GM19463 (cell line): ENCODE results near the gene FAM98B.

Source experiments
- ATAC-seq: cut with Tn5 transposase; IDR thresholded peaks from one replicate; pipeline ENCODE4 v1.9.1; 2021; ENCODE audit warnings: mild to moderate bottlenecking, moderate library complexity; ENCODE audit not compliant: unreplicated experiment

FAM98B gene

GRCh38 chr15:38460543-38460942, 6.6 kb downstream of the FAM98B start:
- no peak for ATAC-seq

- ATAC-seq: peak; percentile 61
These were observed 7.3 kb downstream of the FAM98B start for GRCh38 chr15:38461066-38461833.

GRCh38 chr15:38463893-38464292, 10.0 kb downstream of the FAM98B start:
- ATAC-seq: no peak

- ATAC-seq: no peak
These were observed 10.7 kb downstream of the FAM98B start for GRCh38 chr15:38464675-38465074.

- no peak for ATAC-seq
These were observed 16.9 kb downstream of the FAM98B start for GRCh38 chr15:38470816-38471215.

- ATAC-seq: no peak
These were observed 18.0 kb downstream of the FAM98B start for GRCh38 chr15:38471974-38472373.

GRCh38 chr15:38474155-38474757, 20.3 kb downstream of the FAM98B start:
- peak; percentile 98 for ATAC-seq

GRCh38 chr15:38475361-38475760, 21.4 kb downstream of the FAM98B start:
- ATAC-seq: no peak

GRCh38 chr15:38476120-38476519, 22.2 kb downstream of the FAM98B start:
- ATAC-seq: no peak

- no peak for ATAC-seq
These were observed 23.7 kb downstream of the FAM98B start for GRCh38 chr15:38477637-38478036.

- ATAC-seq: no peak
These were observed 25.3 kb downstream of the FAM98B start for GRCh38 chr15:38479266-38479665.

GRCh38 chr15:38479756-38480155, 25.8 kb downstream of the FAM98B start:
- no peak for ATAC-seq

GRCh38 chr15:38481113-38481512, 27.2 kb downstream of the FAM98B start:
- ATAC-seq: no peak

- no peak for ATAC-seq
These were observed 27.8 kb downstream of the FAM98B start for GRCh38 chr15:38481761-38482160.

GRCh38 chr15:38482572-38482971, 28.6 kb downstream of the FAM98B start:
- ATAC-seq: no peak

GRCh38 chr15:38486936-38487335, 33.0 kb downstream of the FAM98B start:
- ATAC-seq: no peak

GRCh38 chr15:38487378-38487777, 33.5 kb downstream of the FAM98B start:
- no peak for ATAC-seq

GRCh38 chr15:38490242-38490922, 36.5 kb downstream of the FAM98B start:
- no peak for ATAC-seq

- no peak for ATAC-seq
These were observed 42.2 kb downstream of the FAM98B start for GRCh38 chr15:38496151-38496550.

GRCh38 chr15:38499651-38500050, 45.7 kb downstream of the FAM98B start:
- no peak for ATAC-seq

- ATAC-seq: no peak
These were observed 49.6 kb downstream of the FAM98B start for GRCh38 chr15:38503496-38503895.
